ENCODE data around the gene FARS2. TPM values are rescaled to one million over a fixed set of nuclear protein-coding genes. Genes with fewer than 3 reads are reported as not detected.

Gene FARS2
- total and polyA plus RNA-seq, 2 of the 13 experiments (the other 11 are each of a cell fraction or from before 2014, with no cell fraction given) = 15.4 to 26.0 TPM

- H3K27me3 ChIP-seq (ENCODE audit: control insufficient read depth in 1 of 2, insufficient read depth in 2 of 2, low read length in 2 of 2) = no peaks in the 10 kb centered on the region
- no peak for ATAC-seq
- H3K4me1 ChIP-seq (ENCODE audit: insufficient read depth, low read length) = peaks cover 7% of the 10 kb centered on the region; the same call in 1 of the 2 replicates
- WGBS (ENCODE audit: low lambda C conversion rate) = 96% methylated on average over 13 of the region's 13 CpGs
- no peak overlapping the region for H3K4me3 ChIP-seq (replicated peaks in 1 of 3; ENCODE audit: insufficient read depth in 1 of 3, low read depth in 2 of 3, low read length in 3 of 3)
- DNase-seq (ENCODE audit: low spot score) = no peak
- FAIRE-seq = no peak
- H3K9me3 ChIP-seq (ENCODE audit: low read length) = no peaks in the 10 kb centered on the region
- H3K27ac ChIP-seq (ENCODE audit: extremely low read length, insufficient read depth, low read length) = no peak overlapping the region
- in situ Hi-C loops (cut with HindIII; ENCODE audit: extremely low pct_ligation_motif_present, low pct_unique_long_range_greater_than_20kb) (no loop called here), intact Hi-C loops (cut with micrococcal nuclease; ENCODE audit: unreplicated experiment) (no loop called here)
- ChIA-PET CTCF (ENCODE audit: low intra/inter-chr PET ratio, low total read pairs) (no interaction called here), POLR2A (no interaction called here)
- no peaks in the 10 kb centered on the region for H4K20me1 ChIP-seq (ENCODE audit: insufficient read depth, low read length)
- H3K4me2 ChIP-seq (ENCODE audit: low read depth, low read length) = no peak overlapping the region
- H3K36me3 ChIP-seq (replicated peaks in 1 of 2; ENCODE audit: control insufficient read depth in 1 of 2, insufficient read depth in 2 of 2, low read length in 2 of 2) = no peaks in the 10 kb centered on the region
- BruUV-seq (replicated peaks) = no TSS peak
- H2AFZ ChIP-seq (ENCODE audit: low read length) = no peak overlapping the region
- H3K9ac ChIP-seq (ENCODE audit: insufficient read depth, low read depth, low read length) = no peak overlapping the region
- TF ChIP-seq SPEN (CRISPR knock-in tag; IDR thresholded peaks at IDR 0.05; ENCODE audit: low read depth) (no peak), HOXA3 (CRISPR knock-in tag; IDR thresholded peaks at IDR 0.05) (0 out of 2 replicates have a peak, but pooled peaks have one; percentile 26), ZNF589 (CRISPR knock-in tag; conservative IDR thresholded peaks at IDR 0.05) (no peak), NFYC (CRISPR knock-in tag; IDR thresholded peaks at IDR 0.05) (no peak)
- TF ChIP-seq, protein P1, sequence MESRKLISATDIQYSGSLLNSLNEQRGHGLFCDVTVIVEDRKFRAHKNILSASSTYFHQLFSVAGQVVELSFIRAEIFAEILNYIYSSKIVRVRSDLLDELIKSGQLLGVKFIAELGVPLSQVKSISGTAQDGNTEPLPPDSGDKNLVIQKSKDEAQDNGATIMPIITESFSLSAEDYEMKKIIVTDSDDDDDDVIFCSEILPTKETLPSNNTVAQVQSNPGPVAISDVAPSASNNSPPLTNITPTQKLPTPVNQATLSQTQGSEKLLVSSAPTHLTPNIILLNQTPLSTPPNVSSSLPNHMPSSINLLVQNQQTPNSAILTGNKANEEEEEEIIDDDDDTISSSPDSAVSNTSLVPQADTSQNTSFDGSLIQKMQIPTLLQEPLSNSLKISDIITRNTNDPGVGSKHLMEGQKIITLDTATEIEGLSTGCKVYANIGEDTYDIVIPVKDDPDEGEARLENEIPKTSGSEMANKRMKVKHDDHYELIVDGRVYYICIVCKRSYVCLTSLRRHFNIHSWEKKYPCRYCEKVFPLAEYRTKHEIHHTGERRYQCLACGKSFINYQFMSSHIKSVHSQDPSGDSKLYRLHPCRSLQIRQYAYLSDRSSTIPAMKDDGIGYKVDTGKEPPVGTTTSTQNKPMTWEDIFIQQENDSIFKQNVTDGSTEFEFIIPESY (CRISPR knock-in tag; IDR thresholded peaks at IDR 0.05) = peak; percentile 72
- H3K79me2 ChIP-seq (ENCODE audit: insufficient read depth, low read length) = no peaks in the 10 kb centered on the region
These were observed 443.9 kb downstream of the FARS2 start for GRCh38 chr6:5705252-5705651.

DNA sequence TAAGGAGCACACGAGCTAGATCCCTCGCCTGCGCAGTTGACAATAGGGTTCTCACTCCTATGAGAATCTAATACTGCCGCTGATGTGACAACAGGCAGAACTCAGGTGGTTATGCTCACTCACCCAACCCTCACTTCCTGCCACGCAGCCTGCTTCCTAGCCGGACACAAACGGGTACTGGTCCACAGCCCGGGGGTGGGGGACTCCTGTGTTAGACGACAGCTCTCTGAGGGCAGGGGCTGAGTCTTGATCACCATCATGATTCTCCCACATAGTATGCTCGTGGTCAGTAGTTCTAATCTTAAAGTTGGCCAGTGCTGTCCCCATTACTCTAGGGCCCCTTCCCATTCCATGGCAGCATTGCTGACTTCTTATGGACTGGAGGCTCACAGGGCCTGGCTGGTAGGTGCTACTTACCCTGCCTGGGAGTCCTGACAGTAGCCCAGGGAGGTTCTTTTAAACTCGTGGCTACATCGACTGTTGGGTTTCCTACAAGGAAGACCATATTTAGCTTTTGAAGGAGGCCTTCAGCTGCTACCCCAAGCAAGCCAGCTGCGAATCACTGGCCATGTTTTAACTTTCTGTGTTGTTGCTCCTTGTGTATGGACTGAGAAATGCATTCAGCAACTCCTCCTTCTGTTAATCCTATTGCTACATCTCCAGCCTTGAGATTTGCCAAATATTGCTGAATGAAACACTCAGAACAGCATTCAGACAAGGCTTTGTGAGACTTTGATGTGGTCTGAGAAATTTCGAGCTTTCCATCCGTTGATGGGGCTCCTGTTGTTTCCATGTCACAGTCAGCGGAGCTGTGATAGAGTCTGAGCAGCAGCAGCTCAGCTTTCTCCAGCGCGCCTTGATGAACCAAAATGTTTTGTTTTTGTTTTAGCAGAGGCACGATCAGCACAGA, 445.1 kb downstream of the FARS2 start:
- no TSS peak for BruUV-seq (replicated peaks)
- H4K20me1 ChIP-seq (ENCODE audit: insufficient read depth, low read length) = no peaks in the 10 kb centered on the region
- no peak overlapping the region for H3K4me2 ChIP-seq (ENCODE audit: low read depth, low read length)
- intact Hi-C loops (cut with micrococcal nuclease; ENCODE audit: unreplicated experiment) (no loop called here), in situ Hi-C loops (cut with HindIII; ENCODE audit: extremely low pct_ligation_motif_present, low pct_unique_long_range_greater_than_20kb) (no loop called here)
- ATAC-seq (no peak), FAIRE-seq (no peak), DNase-seq (ENCODE audit: low spot score) (no peak)
- 94% methylated on average over 19 of the region's 19 CpGs for WGBS (ENCODE audit: low lambda C conversion rate)
- H3K9ac ChIP-seq (ENCODE audit: insufficient read depth, low read depth, low read length) = no peak overlapping the region
- CTCF ChIA-PET (ENCODE audit: low intra/inter-chr PET ratio, low total read pairs) = no interaction called here
- H3K27ac ChIP-seq (ENCODE audit: extremely low read length, insufficient read depth, low read length) = no peak overlapping the region
- H3K9me3 ChIP-seq (ENCODE audit: low read length) = no peaks in the 10 kb centered on the region
- H3K36me3 ChIP-seq (replicated peaks in 1 of 2; ENCODE audit: control insufficient read depth in 1 of 2, insufficient read depth in 2 of 2, low read length in 2 of 2) = no peaks in the 10 kb centered on the region
- H3K4me1 ChIP-seq (ENCODE audit: insufficient read depth, low read length) = peaks cover 7% of the 10 kb centered on the region; the same call in 1 of the 2 replicates
- H3K27me3 ChIP-seq (ENCODE audit: control insufficient read depth in 1 of 2, insufficient read depth in 2 of 2, low read length in 2 of 2) = no peaks in the 10 kb centered on the region
- H3K79me2 ChIP-seq (ENCODE audit: insufficient read depth, low read length) = no peaks in the 10 kb centered on the region
- no peak overlapping the region for H3K4me3 ChIP-seq (replicated peaks in 1 of 3; ENCODE audit: insufficient read depth in 1 of 3, low read depth in 2 of 3, low read length in 3 of 3)
- POLR2A ChIA-PET = no interaction called here
- no peak overlapping the region for H2AFZ ChIP-seq (ENCODE audit: low read length)
- TF ChIP-seq MYC (CRISPR knock-in tag; IDR thresholded peaks at IDR 0.05; ENCODE audit: borderline replicate concordance) = no peak
- no peak for TF ChIP-seq ZSCAN12 (CRISPR knock-in tag; IDR thresholded peaks at IDR 0.05)
- no peak for TF ChIP-seq TBL1XR1 (IDR thresholded peaks at IDR 0.05; ENCODE audit: borderline replicate concordance, low read length, partially characterized antibody)
- TF ChIP-seq ZKSCAN1 (IDR thresholded peaks at IDR 0.05; ENCODE audit: low read length) = no peak
- no peak for TF ChIP-seq ZBTB7B (CRISPR knock-in tag; IDR thresholded peaks at IDR 0.05)
- TF ChIP-seq MTA1 (CRISPR knock-in tag; IDR thresholded peaks at IDR 0.05; ENCODE audit: borderline replicate concordance) = no peak
- TF ChIP-seq, protein P2, sequence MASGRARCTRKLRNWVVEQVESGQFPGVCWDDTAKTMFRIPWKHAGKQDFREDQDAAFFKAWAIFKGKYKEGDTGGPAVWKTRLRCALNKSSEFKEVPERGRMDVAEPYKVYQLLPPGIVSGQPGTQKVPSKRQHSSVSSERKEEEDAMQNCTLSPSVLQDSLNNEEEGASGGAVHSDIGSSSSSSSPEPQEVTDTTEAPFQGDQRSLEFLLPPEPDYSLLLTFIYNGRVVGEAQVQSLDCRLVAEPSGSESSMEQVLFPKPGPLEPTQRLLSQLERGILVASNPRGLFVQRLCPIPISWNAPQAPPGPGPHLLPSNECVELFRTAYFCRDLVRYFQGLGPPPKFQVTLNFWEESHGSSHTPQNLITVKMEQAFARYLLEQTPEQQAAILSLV (CRISPR knock-in tag; IDR thresholded peaks at IDR 0.05; ENCODE audit: borderline replicate concordance) = no peak
- no peak for TF ChIP-seq NAIF1 (CRISPR knock-in tag; IDR thresholded peaks at IDR 0.05; ENCODE audit: borderline replicate concordance)
- TF ChIP-seq SNAI1 (CRISPR knock-in tag; IDR thresholded peaks at IDR 0.05; ENCODE audit: borderline replicate concordance) = no peak

Data from HepG2 (cell line).